Measurements from ENCODE around the gene CDK11A.

GRCh38 chr1:1665815-1666251, 58.3 kb downstream of the CDK11A start:
- no peak for TF ChIP-seq POLR2A (IDR thresholded peaks at IDR 0.05)
- TF ChIP-seq CTCF (IDR thresholded peaks at IDR 0.05), result no peak

Measured in breast epithelium (tissue), 3 donors.